HG03196 (cell line): Measurements from ENCODE around the gene MEP1B.
"Not testable (repeated sequence)": the region's sequence is repeated elsewhere in the genome, so short reads cannot be mapped to it uniquely, and the experiment has no call there.

Source experiments
- ATAC-seq: cut with Tn5 transposase; IDR thresholded peaks from one replicate; pipeline ENCODE4 v1.9.1; 2021; ENCODE audit not compliant: unreplicated experiment

The MEP1B gene

DNA sequence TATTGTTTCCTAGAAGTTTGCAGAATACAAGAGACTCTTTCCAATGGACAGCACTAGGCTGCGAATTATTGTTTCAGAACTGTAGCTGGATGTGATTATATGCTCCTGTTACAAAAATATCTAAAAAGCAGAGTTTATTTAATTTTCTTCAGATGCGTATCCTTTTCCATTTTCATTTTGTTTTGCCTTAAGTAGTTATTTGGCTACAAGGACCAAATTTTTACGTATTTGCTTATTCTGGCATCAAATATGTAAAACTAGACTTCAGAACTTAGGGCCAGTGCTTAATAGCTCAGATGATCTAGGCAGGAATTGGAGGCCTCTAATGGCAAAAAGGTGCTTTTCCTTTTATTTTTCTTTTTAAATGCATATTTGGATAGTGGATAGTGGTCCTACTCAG, 18.7 kb downstream of the MEP1B start:
- no peak for ATAC-seq

DNA sequence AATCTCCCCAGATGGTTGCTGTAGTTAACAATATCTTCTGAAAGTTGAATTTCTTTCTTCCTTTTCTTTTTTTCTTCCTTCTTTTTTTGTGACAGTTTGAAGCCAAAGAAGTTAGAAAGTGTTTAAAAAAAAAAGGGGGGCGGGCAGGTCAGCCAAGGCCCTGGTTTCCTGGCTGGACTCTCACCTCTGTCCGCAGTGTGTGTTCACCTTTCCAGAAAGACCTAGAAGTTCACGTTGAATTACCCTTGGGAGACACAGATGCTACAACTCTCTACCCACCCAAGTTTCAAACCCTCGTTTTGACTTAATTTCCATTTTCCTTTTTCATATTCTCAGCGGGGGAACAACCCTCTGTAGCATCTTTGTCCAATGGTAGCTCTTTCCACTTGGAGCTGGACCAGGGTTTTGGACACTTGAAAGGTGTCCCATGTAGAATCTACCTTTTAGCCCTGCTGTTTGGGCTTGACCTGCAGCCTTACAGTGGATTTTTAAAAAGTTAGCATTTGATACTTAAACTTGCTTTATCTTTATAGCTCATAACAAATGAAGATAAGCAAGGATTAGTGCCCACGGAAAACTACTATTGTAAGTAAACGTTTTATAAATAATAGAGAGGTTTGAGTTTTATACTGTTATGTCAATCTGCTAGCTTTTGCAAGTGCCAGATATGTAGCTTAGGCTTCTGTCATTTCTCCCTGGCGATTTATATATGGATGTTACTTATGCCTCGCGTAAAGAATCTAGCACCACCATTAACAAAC, 20.0 kb downstream of the MEP1B start:
- no peak for ATAC-seq

DNA sequence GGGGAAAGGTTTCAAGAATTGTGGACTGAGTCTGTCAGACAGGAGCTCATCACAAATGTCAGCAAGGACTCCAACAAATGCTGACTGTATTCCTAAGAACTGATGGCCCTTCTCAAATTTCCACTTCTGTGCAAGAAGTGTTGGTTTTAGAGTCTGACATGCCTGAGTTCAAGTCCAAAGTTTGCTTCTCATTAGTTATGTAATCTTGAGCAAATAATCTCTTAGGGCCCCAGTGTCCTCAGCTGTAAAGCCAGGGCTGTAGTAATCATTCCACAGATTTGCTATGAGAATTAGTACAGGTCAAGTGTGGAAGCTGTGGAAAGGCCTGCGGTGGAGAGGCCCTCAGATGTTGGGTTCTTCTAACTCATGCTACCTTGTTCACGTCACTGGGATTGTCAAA, 23.9 kb downstream of the MEP1B start:
- ATAC-seq = no peak

DNA sequence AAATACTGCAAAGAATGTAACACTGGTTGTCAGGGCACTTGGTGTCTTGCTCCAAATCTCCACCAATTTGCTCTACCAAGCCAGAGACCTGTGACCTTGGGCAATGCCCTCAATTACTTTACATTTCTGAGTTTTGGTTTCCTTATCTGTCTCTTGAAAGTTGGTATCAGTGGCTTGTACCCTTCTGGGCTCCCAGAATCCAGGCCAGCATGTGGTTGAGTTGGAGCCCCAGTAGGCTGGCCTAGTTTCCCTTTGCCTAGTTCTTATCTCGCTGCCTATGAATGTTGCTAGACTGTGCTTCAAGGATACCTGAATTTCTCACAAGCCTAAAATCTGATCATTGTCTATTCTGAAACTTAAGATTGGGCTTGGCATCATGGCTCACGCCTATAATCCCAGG, 26.6 kb downstream of the MEP1B start:
- ATAC-seq = no peak

DNA sequence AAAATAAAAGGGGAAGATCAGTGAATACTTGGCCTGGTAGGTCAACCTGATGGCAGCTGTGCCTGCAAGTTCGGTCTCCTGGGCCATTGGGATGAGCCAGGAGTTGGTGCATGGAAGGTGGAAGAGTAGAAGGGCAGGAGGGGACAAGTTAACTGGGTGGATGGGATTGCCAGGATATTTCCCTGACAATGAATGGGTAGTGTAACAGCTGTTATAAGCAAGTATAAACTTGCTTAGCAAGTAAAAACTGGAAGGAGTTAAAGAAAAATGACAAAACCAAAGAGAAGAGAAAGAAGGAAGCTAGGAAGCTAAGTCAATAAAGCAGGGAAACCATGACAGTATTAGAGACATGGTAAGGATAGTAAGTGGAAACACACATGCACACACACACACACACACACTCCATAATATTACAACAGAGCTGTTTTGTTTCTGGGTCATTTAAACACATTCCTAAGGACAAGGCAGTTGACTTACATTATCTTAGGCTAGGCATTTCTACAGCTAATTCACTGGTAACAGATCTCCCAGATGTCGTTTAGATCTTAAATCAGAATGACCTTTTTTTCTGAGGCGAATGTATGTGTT, 29.7 kb downstream of the MEP1B start:
- ATAC-seq = no peak

DNA sequence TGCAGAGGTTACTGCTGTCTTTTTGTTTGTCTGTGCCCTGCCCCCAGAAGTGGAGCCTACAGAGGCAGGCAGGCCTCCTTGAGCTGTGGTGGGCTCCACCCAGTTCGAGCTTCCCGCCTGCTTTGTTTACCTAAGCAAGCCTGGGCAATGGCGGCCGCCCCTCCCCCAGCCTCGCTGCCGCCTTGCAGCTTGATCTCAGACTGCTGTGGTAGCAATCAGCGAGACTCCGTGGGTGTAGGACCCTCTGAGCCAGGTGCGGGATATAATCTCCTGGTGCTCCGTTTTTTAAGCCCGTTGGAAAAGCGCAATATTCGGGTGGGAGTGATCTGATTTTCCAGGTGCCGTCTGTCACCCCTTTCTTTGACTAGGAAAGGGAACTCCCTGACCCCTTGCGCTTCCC, 43.5 kb downstream of the MEP1B start:
- ATAC-seq = not testable (repeated sequence)

DNA sequence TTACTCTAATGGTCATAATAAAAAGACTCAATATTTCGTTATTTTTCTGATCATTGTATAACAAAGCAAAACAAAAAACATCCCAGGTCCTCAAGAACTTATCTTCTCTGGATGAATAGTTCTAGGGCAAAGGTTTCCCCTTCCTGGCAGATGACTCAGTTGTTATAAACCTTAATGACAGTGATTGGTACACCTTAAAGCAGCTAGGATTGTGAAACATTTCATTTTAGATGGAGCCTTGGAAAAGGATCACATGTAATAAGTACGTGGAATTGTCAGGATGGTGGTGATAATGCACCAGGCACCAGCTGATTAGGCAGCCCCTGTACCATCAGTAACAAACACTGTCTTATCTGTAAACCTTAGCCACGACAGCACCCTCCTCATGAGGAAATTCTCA, 47.2 kb downstream of the MEP1B start:
- no peak for ATAC-seq

DNA sequence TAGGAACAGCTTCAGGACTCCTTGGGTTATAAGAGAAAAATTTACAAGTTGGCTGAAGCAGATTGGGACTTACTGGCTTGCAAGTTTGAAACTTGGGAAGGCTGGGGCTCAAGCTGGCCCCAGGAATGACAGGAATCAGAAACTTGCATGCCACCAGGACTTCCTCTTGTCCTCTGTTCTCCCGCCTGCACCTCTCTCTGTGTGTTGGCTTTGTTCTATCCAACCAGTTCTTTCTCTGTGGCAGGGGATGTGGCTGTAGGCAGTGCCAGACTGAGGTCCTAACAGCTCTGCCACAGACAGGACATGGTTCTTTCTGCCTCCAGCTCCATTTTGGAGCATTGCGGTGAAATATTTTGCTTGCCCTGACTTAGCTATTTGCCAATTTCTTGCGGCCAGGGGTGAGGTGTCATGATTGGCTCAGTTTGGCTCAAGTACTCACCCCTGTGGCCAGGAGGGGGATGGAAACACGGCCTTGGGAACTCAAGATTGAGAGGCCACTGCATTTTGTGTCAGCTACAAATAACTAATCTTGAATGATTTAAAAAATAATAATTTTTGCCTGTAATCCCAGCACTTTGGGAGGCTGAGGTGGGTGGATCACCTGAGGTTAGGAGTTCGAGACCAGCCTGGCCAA, 48.9 kb downstream of the MEP1B start:
- ATAC-seq = no peak

DNA sequence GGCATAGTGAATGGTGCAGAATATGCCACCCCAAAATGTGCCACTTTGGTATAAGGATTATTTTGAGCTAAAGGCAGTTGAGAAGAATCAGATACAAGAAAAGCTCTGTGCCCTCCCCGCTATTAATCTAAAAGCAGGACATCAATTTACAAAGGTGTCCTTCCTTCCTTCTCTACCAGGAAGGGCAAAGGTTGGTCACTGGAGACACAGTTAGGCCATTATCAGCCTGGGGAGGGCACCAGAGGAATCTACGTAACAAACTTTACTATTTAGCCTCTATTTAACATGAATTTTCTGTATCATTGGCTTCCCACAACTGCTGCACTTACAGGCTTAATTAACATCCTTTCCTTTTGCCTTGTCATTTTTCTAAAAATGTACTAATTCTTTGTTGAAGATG, 52.6 kb downstream of the MEP1B start:
- ATAC-seq = no peak

DNA sequence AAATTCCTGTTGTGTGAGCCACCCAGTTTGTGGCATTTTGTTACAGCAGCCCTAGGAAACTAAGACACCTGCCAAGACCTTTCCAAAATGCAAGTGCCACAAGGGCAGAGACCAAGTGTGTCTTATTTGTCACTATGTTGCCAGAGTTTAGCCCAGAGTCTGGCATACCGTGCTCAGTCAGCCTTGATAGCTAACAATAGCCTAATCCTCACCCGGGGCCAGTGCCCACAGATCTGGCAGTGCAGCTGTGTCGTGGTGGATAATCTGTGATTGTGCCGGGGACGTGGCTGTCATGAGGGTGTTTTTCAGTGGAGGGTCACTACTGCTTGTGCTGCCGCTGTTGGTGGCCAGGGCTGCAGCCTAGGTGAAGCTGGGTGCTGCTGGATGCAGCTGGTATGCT, 53.5 kb downstream of the MEP1B start:
- ATAC-seq = no peak

DNA sequence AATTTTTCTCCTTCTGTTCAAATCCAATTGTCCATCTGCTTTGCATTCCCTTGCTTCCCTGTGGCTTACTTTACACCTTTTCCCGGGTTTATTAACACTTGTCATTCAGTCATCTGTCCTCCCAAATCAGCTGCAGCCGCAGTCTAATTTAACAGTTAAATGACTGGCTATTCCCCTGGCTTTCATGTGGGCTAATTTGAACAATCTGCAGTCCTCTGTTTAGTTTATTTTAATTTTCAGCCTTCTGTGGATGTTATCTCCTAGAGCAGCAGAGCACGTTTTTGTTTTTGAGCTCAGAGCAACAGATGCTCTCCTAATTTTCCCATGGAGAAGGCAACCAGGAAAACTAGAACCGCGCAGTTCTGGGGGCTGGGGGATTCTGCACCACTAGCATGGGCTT, 55.0 kb downstream of the MEP1B start:
- ATAC-seq = no peak

DNA sequence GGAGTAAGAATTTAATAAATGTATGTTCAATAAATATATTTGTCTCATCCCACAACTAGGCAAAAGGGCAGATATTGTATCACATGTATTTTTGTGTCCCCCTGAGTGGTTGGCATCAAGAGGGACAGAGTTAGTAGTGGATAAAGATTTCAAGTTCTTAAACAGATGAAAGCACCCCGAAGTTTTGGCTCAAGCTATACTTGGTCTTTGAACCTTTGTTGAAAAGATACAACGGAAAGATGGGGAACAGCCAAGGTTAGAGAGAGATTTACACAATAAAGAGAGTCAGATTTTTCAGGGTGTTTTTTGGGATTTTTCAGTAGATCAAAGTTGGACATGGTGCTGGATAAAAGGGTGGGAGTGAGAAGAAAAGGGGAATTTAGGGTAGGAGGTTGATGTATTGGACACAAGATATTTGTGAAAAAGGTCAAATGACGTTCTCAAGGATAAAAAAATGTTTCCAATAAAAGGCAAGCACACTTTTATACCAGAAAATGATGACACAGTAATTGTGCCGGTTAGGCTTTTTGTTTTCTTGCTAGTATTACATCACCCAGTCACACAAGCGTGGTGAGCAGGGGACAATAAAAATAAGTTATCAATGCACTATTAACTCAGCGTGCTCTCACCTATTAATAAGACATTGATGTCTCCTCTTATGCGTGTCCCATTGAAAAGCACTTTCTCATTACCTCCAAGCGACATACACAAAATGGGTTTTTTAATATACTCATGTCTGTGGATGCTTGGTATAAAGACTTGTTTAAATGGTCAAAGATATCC, 59.5 kb downstream of the MEP1B start:
- no peak for ATAC-seq

DNA sequence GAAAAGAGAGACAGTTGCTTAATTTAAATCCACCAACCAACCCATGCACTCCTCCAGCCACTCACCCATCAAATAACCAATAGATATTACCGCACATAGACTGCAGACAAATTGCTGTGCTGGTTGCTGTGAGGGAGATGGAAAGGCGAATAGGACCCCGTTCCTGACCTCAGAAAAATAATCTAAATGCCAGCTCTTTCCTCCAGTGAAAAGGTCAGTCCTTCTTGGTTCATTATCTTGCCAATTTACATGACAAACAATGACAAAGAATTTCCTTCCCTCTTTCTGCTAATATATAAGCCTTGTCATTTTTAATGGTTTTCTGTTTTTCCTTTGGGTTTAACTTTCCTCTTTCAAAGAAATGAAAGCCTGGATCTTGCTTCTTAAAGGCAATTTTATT, 61.6 kb downstream of the MEP1B start:
- ATAC-seq = no peak

DNA sequence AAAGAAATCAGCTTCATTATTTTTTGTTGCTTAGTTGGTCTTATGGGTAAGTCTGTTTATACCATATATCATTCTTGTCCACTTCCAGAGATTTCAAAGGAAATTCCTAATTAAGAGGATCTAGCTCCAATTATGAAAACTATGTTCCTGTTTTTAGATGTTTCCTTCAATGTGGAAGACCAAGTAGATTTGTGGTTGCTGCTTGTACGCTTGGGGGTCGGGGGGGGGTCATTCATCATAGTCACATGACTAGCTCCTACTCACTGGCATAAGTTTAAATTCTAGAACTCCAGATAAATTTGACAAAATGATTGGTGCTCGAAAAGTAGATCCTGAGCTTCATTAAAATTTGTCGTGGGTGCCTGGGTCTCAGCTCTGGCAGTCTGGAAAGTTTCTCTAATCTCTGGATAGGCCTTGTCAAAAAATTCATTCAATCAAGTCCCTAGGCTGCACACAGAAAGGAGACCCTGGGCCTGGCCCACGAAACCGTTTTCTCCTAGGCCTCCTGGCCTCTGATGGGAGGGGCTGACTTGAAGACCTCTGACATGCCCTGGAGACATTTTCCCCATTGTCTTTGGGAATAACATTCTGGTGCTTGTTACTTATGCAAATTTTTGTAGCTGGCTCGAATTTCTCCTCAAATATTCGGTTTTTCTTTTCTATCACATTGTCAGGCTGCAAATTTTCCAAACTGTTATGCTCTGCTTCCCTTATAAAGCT, 62.5 kb downstream of the MEP1B start:
- ATAC-seq = no peak

DNA sequence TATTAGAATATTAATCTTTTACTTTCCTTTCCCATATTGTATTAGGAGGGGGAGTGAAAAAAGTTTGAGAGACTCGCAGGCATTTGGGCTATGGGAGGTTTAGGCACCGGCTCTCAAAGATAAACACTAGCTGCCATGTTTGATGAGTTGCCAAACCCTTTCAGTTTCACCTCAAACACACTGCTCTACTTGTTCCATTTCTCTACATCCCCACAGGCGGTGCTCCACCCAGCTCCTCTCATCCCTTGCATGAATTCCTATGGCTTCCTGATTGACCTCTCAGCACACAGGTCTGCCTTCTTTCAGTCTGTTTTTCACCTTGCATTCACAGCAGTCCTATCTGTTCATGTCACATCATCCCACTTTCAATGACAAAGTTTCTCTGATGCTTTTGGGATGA, 65.7 kb downstream of the MEP1B start:
- no peak for ATAC-seq

DNA sequence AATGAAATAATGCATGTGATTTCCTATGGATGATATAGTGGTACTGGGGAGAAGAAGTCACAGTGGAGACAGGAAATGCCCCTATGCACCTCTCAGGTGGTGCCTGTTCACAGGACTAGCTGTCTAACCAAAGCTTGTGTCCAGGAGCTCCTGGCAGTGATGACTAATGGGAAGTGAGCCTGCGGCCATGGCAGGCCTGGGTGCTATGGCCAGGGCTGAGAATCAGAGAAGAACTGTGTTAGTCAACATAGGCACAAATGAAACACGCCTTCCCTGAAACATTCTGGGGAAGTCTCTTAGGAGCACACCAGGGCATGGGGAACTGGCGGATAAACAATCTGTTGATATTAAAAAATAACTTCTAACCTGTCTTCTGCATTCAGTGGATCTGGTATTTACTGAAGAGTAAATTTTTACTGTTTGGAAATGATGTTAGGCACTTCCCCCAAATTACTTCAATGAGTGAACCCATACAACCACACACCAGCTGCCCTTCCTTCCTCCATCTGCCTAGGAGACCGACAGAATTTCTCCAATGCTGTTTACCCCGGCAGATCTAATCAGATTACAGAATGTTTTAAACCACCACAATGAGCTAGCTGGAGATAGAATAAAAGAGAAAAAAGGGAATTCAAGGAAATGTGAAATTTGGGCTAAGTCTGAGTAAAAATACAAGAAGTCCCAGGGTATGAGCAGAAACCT, 67.4 kb downstream of the MEP1B start:
- no peak for ATAC-seq

DNA sequence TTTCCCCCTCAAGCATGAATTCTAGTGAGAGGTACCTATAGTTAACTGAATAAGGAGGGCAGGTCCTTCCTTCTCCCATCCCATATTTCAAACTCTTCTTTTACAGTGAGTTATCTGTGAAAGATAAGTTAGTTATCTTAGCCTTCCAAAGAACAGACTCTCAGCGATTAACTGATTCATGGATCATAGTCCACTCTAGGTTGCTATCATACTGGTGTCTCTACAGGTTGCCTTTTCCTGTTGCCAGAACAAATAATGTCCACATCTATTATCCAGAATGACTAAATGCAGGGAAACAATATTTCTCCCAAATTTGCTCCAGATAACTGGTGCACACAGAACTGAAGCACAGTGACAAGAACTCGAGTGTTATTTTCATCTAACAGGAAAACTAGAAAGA, 68.3 kb downstream of the MEP1B start:
- no peak for ATAC-seq

DNA sequence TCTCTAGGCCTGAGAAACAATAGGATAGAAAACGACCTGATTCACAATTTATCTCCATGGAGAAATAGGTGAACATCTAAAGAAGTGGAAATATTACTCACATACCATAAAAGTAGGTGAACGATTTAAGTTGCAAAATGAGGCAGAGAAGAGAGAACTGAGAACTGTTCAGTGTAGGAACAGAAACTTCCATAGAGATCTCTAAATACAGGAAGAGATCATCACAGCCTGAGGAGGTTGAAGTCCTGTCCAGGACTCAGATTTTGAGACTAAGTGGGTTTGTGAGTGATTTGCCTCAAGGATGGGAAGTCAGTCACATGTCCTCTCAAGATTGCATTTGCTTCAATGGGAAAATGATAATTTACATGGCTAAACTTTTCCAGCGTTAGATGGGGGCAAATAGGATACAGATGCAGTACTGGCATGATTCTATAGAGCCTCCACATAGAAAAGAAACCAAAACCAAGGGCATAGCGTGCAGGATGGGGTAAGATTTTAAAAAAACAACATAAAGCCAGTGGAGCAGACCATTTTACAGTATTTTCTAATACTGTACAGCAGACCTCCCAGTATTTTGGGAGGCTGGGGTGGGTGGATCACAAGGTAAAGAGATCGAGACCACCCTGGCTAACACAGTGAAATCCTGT, 68.8 kb downstream of the MEP1B start:
- no peak for ATAC-seq

DNA sequence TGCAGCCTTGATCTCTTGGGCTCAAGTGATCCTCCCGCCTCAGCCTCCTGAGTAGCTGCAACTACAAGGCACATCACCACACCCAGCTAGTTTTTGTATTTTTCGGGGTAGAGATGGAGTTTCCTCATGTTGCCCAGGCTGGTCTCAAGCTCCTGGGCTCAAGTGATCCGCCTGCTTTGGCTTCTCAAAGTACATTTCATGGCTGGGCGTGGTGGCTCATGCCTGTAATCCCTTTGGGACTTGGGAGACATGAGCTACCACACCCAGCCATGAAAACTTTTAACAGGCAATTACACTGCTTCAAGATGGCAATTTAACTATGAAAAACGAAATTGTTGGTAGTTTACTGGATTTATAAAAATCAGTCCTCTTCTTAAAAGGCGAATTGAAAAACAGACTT, 69.7 kb downstream of the MEP1B start:
- ATAC-seq = no peak

DNA sequence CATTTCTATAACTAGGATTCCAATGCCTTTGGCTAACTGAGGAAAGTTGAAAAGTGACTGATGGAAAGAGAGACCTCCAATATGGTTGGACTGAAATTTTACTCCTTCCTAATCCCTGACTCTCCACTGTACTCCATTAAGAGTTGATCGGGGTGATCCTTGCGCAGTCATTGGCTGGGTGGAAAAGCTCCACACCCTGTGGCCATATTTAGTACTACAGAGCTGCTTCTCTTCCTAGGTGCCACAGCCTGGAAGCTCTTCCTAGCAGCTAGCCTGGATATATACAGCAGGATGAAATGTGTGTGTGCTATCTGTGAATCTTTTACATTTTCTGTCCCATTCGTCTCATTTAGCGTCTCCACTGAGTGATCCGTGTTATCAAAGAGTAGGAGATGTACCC, 71.2 kb downstream of the MEP1B start:
- ATAC-seq = no peak
